ENCODE data around the gene ELOVL5.

The ELOVL5 gene

DNA sequence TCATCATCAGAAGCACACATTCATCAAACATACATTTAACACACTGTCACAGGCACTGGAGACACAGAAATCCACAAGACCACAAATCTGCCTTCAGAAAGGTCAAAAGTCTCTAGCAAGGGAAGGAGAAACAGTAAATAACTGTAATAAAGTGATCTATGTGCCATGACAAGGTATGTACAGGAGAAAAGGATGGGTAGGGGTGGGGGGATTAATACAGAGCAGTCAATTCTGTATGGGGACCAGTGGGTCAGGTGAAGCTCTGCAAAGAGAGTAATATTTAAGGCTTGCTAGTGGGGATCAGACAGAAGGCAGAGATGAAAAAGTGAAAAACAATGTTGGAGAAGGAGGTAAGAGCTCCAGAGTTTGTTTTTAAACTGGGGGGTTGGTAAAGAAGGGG, 32.6 kb downstream of the ELOVL5 start:
- no peak overlapping the region for H2BK15ac ChIP-seq (ENCODE audit: low read depth, poor library complexity, severe bottlenecking)
- H3K9ac ChIP-seq (ENCODE audit: low read length): no peak overlapping the region
- H4K91ac ChIP-seq (ENCODE audit: low read length): no peak overlapping the region
- H3K23ac ChIP-seq (ENCODE audit: low read length in 2 of 2): no peak overlapping the region
- H3K18ac ChIP-seq (ENCODE audit: low read depth in 1 of 2, low read length in 2 of 2): no peak overlapping the region
- H3K27ac ChIP-seq (ENCODE audit: low read length, poor library complexity, severe bottlenecking): no peak overlapping the region
- no peak overlapping the region for H3K14ac ChIP-seq (ENCODE audit: low read length in 2 of 2)
- DNase-seq: no peak
- no peak overlapping the region for H3K4ac ChIP-seq (ENCODE audit: low read depth in 1 of 2, low read length in 2 of 2)
- no peak overlapping the region for H2BK12ac ChIP-seq (ENCODE audit: low read length in 2 of 2)
- no peak overlapping the region for H3K4me2 ChIP-seq (ENCODE audit: low read length, poor library complexity, severe bottlenecking)
- H3K9me3 ChIP-seq (ENCODE audit: control insufficient read depth, low read length): no peaks in the 10 kb centered on the region
- H3K27me3 ChIP-seq (ENCODE audit: control insufficient read depth in 1 of 2, insufficient read depth in 1 of 2, low read length in 2 of 2): no peaks in the 10 kb centered on the region
- no peak overlapping the region for H2BK5ac ChIP-seq (ENCODE audit: low read depth, low read length, poor library complexity, severe bottlenecking)
- no peak overlapping the region for H2AFZ ChIP-seq (ENCODE audit: low read depth, low read length)
- H3K4me3 ChIP-seq (ENCODE audit: insufficient read depth in 1 of 2, low read depth in 1 of 2, low read length in 2 of 2): no peak overlapping the region
- no peak overlapping the region for H2AK5ac ChIP-seq (ENCODE audit: low read length, severe bottlenecking)
- peaks cover 4% of the 10 kb centered on the region for H3K4me1 ChIP-seq (ENCODE audit: control insufficient read depth, insufficient read depth, low read depth, low read length)
- H4K8ac ChIP-seq (ENCODE audit: low read length): no peak overlapping the region
- H3K79me1 ChIP-seq (replicated peaks; ENCODE audit: low read length, poor library complexity, severe bottlenecking): peaks cover 14% of the 10 kb centered on the region
- no peaks in the 10 kb centered on the region for H3K36me3 ChIP-seq (ENCODE audit: control insufficient read depth in 1 of 2, insufficient read depth in 2 of 2, low read depth in 1 of 2, low read length in 2 of 2)
- no peak overlapping the region for H2BK120ac ChIP-seq (ENCODE audit: low read depth, low read length)

DNA sequence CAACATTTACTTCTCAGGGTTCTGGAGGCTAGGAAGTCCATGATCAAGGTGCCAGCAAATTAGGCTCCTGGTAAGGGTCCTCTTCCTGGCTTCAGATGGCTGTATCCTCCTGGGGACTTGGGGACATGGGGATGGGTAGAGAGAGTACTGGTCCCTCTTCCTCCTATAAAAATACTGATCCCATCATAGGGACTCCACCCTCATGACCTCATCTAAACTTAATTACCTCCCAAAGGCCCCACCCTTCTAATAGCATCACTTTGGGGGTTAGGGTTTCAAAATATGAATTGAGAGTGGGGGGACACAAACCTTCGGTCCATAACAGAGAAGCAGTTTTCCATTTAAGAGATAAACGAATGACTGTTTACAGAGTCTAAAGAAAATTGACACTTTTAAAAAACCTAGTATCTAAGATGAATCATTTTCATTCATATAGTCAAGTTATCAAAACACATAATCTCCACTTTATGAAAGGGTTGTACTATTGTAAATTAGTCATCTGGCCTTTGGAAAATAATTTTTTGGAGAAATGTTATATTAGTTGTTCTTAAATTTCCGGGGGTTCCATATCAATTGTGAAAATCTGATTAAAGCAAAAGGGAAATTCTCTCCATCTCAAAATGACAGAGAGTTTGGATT, 33.5 kb downstream of the ELOVL5 start:
- H3K36me3 ChIP-seq (ENCODE audit: control insufficient read depth in 1 of 2, insufficient read depth in 2 of 2, low read depth in 1 of 2, low read length in 2 of 2): no peaks in the 10 kb centered on the region
- peaks cover 15% of the 10 kb centered on the region for H3K79me1 ChIP-seq (replicated peaks; ENCODE audit: low read length, poor library complexity, severe bottlenecking)
- H2BK5ac ChIP-seq (ENCODE audit: low read depth, low read length, poor library complexity, severe bottlenecking): no peak overlapping the region
- no peak overlapping the region for H3K4ac ChIP-seq (ENCODE audit: low read depth in 1 of 2, low read length in 2 of 2)
- 100% methylated on average over 1 of the region's 3 CpGs for WGBS
- no peaks in the 10 kb centered on the region for H3K9me3 ChIP-seq (ENCODE audit: control insufficient read depth, low read length)
- H3K14ac ChIP-seq (ENCODE audit: low read length in 2 of 2): no peak overlapping the region
- H2AFZ ChIP-seq (ENCODE audit: low read depth, low read length): no peak overlapping the region
- no peak overlapping the region for H3K27ac ChIP-seq (ENCODE audit: low read length, poor library complexity, severe bottlenecking)
- H3K4me3 ChIP-seq (ENCODE audit: insufficient read depth in 1 of 2, low read depth in 1 of 2, low read length in 2 of 2): no peak overlapping the region
- no peak overlapping the region for H3K18ac ChIP-seq (ENCODE audit: low read depth in 1 of 2, low read length in 2 of 2)
- H3K4me1 ChIP-seq (ENCODE audit: control insufficient read depth, insufficient read depth, low read depth, low read length): peaks cover 5% of the 10 kb centered on the region
- no peak overlapping the region for H2BK120ac ChIP-seq (ENCODE audit: low read depth, low read length)
- no peak overlapping the region for H3K9ac ChIP-seq (ENCODE audit: low read length)
- no peak overlapping the region for H4K8ac ChIP-seq (ENCODE audit: low read length)
- no peak overlapping the region for H3K23ac ChIP-seq (ENCODE audit: low read length in 2 of 2)
- no peak overlapping the region for H4K91ac ChIP-seq (ENCODE audit: low read length)
- DNase-seq: no peak
- H3K4me2 ChIP-seq (ENCODE audit: low read length, poor library complexity, severe bottlenecking): no peak overlapping the region
- no peak overlapping the region for H2AK5ac ChIP-seq (ENCODE audit: low read length, severe bottlenecking)
- H2BK12ac ChIP-seq (ENCODE audit: low read length in 2 of 2): no peak overlapping the region
- no peak overlapping the region for H2BK15ac ChIP-seq (ENCODE audit: low read depth, poor library complexity, severe bottlenecking)
- no peaks in the 10 kb centered on the region for H3K27me3 ChIP-seq (ENCODE audit: control insufficient read depth in 1 of 2, insufficient read depth in 1 of 2, low read length in 2 of 2)

DNA sequence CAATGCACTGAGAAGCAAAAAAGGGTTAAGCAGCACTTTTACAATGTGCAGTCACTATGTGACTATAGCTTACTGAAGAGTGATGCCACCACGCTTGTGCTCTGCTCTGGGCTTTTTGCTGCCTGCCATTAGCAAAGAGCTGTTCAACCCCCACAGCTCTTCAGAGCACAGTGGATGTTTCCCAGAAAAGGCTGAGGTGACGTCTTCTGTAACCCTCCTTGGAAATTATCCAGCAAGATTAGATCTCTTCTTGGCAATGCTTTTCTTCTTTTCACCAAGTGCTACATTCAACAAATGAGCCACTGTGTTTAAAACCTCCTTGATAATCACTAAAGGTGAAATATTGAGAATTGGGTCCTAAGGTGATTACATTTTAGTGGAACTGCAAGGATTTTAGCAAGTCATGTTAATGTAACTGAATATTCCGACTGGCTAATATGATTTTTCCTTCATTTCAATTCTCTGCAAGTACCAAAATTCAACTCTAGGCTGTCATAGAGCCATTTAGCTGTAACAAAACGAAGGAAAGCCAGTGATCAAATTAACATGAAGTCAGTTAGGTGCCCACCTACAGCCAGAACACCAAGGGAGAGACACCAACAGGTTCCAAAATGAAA, 34.9 kb downstream of the ELOVL5 start:
- Histone ChIP-seq H3K27ac (ENCODE audit: low read length, poor library complexity, severe bottlenecking) (no peak overlapping the region), H3K27me3 (ENCODE audit: control insufficient read depth in 1 of 2, insufficient read depth in 1 of 2, low read length in 2 of 2) (no peaks in the 10 kb centered on the region), H3K4me3 (ENCODE audit: insufficient read depth in 1 of 2, low read depth in 1 of 2, low read length in 2 of 2) (no peak overlapping the region), H3K79me1 (replicated peaks; ENCODE audit: low read length, poor library complexity, severe bottlenecking) (peaks cover 17% of the 10 kb centered on the region), H4K91ac (ENCODE audit: low read length) (no peak overlapping the region), H4K8ac (ENCODE audit: low read length) (no peak overlapping the region), H3K36me3 (ENCODE audit: control insufficient read depth in 1 of 2, insufficient read depth in 2 of 2, low read depth in 1 of 2, low read length in 2 of 2) (no peaks in the 10 kb centered on the region), H3K4me2 (ENCODE audit: low read length, poor library complexity, severe bottlenecking) (no peak overlapping the region), H2AFZ (ENCODE audit: low read depth, low read length) (no peak overlapping the region), H2AK5ac (ENCODE audit: low read length, severe bottlenecking) (no peak overlapping the region), H3K9ac (ENCODE audit: low read length) (no peak overlapping the region), H3K14ac (ENCODE audit: low read length in 2 of 2) (no peak overlapping the region), H2BK5ac (ENCODE audit: low read depth, low read length, poor library complexity, severe bottlenecking) (no peak overlapping the region), H2BK12ac (ENCODE audit: low read length in 2 of 2) (no peak overlapping the region), H3K23ac (ENCODE audit: low read length in 2 of 2) (no peak overlapping the region), H2BK15ac (ENCODE audit: low read depth, poor library complexity, severe bottlenecking) (peak overlapping the region; percentile 41), H3K9me3 (ENCODE audit: control insufficient read depth, low read length) (no peaks in the 10 kb centered on the region), H3K4ac (ENCODE audit: low read depth in 1 of 2, low read length in 2 of 2) (no peak overlapping the region), H3K18ac (ENCODE audit: low read depth in 1 of 2, low read length in 2 of 2) (no peak overlapping the region), H2BK120ac (ENCODE audit: low read depth, low read length) (no peak overlapping the region), H3K4me1 (ENCODE audit: control insufficient read depth, insufficient read depth, low read depth, low read length) (peaks cover 6% of the 10 kb centered on the region)
- DNase-seq: peak; percentile 87
- WGBS: 66% methylated on average over 4 of the region's 4 CpGs

DNA sequence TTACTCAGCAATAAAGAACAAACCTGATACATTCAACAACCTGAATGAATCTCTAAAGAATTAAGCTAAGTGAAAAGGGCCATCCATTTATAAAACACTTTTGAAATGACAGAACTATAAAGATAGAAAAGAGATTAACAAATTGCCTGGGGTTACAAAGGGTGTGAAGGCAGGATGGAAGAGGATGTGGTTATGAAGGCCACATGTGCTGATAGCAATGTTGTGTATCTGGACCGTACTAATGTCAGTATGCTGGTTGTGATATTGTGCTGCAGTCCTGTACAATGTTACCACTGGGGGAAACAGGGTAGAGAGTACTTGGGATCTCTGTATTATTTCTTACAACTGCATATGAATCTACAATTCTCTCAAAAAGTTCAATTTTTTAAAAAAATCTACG, 36.4 kb downstream of the ELOVL5 start:
- no peaks in the 10 kb centered on the region for H3K36me3 ChIP-seq (ENCODE audit: control insufficient read depth in 1 of 2, insufficient read depth in 2 of 2, low read depth in 1 of 2, low read length in 2 of 2)
- no peak overlapping the region for H2BK5ac ChIP-seq (ENCODE audit: low read depth, low read length, poor library complexity, severe bottlenecking)
- H3K4me3 ChIP-seq (ENCODE audit: insufficient read depth in 1 of 2, low read depth in 1 of 2, low read length in 2 of 2): no peak overlapping the region
- no peak overlapping the region for H4K8ac ChIP-seq (ENCODE audit: low read length)
- H3K4me2 ChIP-seq (ENCODE audit: low read length, poor library complexity, severe bottlenecking): no peak overlapping the region
- 80% methylated on average over 2 of the region's 2 CpGs for WGBS
- no peak overlapping the region for H4K91ac ChIP-seq (ENCODE audit: low read length)
- H3K14ac ChIP-seq (ENCODE audit: low read length in 2 of 2): no peak overlapping the region
- no peaks in the 10 kb centered on the region for H3K9me3 ChIP-seq (ENCODE audit: control insufficient read depth, low read length)
- no peak overlapping the region for H3K4ac ChIP-seq (ENCODE audit: low read depth in 1 of 2, low read length in 2 of 2)
- peaks cover 17% of the 10 kb centered on the region for H3K79me1 ChIP-seq (replicated peaks; ENCODE audit: low read length, poor library complexity, severe bottlenecking)
- no peak overlapping the region for H3K23ac ChIP-seq (ENCODE audit: low read length in 2 of 2)
- no peak overlapping the region for H2AK5ac ChIP-seq (ENCODE audit: low read length, severe bottlenecking)
- no peak overlapping the region for H2AFZ ChIP-seq (ENCODE audit: low read depth, low read length)
- no peak overlapping the region for H3K9ac ChIP-seq (ENCODE audit: low read length)
- no peak overlapping the region for H3K18ac ChIP-seq (ENCODE audit: low read depth in 1 of 2, low read length in 2 of 2)
- H2BK12ac ChIP-seq (ENCODE audit: low read length in 2 of 2): no peak overlapping the region
- no peak for DNase-seq
- H2BK120ac ChIP-seq (ENCODE audit: low read depth, low read length): no peak overlapping the region
- no peaks in the 10 kb centered on the region for H3K27me3 ChIP-seq (ENCODE audit: control insufficient read depth in 1 of 2, insufficient read depth in 1 of 2, low read length in 2 of 2)
- no peak overlapping the region for H3K27ac ChIP-seq (ENCODE audit: low read length, poor library complexity, severe bottlenecking)
- no peak overlapping the region for H2BK15ac ChIP-seq (ENCODE audit: low read depth, poor library complexity, severe bottlenecking)
- peaks cover 6% of the 10 kb centered on the region for H3K4me1 ChIP-seq (ENCODE audit: control insufficient read depth, insufficient read depth, low read depth, low read length)
